Measurements from ENCODE around the gene KIR2DL3. TPM values are rescaled to one million over a fixed set of nuclear protein-coding genes. Genes with fewer than 3 reads are reported as not detected.
A peak's percentile ranks its signal among the peaks of the same experiment; 100 is the strongest.
"Not testable (repeated sequence)": the region's sequence is repeated elsewhere in the genome, so short reads cannot be mapped to it uniquely, and the experiment has no call there.

KIR2DL3 gene
- 10 to 100 TPM; 40.7 to 57.3 (median 54.1) TPM for total RNA-seq
- 8.8 TPM for total RNA-seq (2013)

DNA sequence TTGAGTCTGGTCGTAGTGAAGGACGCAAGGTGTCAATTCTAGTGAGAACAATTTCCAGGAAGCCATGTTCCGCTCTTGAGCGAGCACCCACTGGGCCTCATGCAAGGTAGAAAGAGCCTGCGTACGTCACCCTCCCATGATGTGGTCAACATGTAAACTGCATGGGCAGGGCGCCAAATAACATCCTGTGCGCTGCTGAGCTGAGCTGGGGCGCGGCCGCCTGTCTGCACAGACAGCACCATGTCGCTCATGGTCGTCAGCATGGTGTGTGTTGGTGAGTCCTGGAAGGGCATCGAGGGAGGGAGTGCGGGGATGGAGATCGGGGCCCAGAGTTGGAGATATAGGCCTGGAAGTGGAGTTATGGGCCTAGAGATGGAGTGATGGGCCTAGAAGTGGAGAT is at the start of gene KIR2DL3:
KIR2DL3 (plus strand) TSS at position 208 of the 400 bp plus-strand sequence; CDS start at position 241, 33 bp downstream.
- H3K4me1 ChIP-seq (ENCODE audit: control insufficient read depth, insufficient read depth, low read length), result peaks cover 29% of the 10 kb centered on the region

DNA sequence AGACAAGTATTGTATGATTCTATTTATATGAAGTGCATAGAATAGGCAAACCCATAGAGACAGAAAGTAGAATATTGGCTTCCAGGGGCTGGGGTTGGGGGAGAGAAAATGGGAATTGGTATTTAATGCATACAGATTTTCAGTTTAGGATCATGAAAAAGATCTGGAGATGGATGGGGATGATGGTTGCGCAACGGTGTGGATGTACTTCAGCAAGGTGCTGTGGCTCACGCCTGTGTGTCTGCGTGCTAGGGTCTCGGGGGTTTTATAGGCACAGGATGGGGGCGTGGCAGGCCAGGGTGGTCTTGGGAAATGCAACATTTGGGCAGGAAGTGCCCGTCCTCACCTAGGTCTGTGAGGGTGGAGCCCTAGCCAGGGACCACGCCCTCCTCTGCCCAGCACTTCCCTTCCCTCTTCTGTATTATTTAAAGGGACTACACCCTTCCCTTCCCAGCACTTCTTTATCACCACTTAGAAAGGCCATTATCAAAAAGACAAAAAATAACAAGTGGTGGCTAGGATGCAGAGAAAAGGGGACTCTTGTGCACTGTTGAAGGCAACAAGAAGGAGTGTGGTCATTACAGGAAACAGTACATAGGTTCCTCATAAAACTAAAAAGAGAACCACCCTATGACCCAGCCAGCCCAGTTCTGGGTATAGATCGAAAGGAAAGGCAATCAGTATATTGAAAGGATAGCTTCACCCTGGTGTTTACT is 46.6 kb upstream of the KIR2DL3 start:
- Mint-ChIP-seq H3K36me3 (no peaks in the 10 kb centered on the region), H3K9me3 (no peaks in the 10 kb centered on the region), H3K4me1 (peaks cover 35 to 39% of the 10 kb centered on the region in 2 donors), H3K27me3 (ENCODE audit: low read depth in 2 of 2) (peaks cover 36 to 38% of the 10 kb centered on the region in 2 donors), H3K4me3 (peak overlapping the region; percentile 32), H3K27ac (no peak overlapping the region)
- Histone ChIP-seq H3K4me3 (ENCODE audit: low read length) (no peak overlapping the region), H3K27ac (ENCODE audit: low read length) (no peak overlapping the region), H3K4me1 (ENCODE audit: control insufficient read depth, insufficient read depth, low read length) (peaks cover 30% of the 10 kb centered on the region), H3K27me3 (ENCODE audit: control insufficient read depth, insufficient read depth, low read length) (peaks cover 6% of the 10 kb centered on the region), H3K36me3 (ENCODE audit: control insufficient read depth, insufficient read depth, low read length) (no peaks in the 10 kb centered on the region), H3K9me3 (ENCODE audit: control insufficient read depth, insufficient read depth, low read length) (no peaks in the 10 kb centered on the region)
- no peak for DNase-seq
- 63% methylated on average over 8 of the region's 9 CpGs for WGBS (ENCODE audit: insufficient coverage)
- no peak for ATAC-seq
- no peak for TF ChIP-seq CTCF (IDR thresholded peaks at IDR 0.05)
- intact Hi-C loops (cut with micrococcal nuclease), result loop anchor here (10.0 kb wide), 4 partner anchors 113 to 213 kb away; partner anchors contain the start of genes KIR2DL4, KIR2DS4 and NCR1

More for the DNA sequence above, at the start of gene KIR2DL3:
- peak in 2 of 3 donors; percentile 24 to 55 for ATAC-seq
- not testable (repeated sequence) for H3K9me3 ChIP-seq (ENCODE audit: control insufficient read depth, insufficient read depth, low read length); H3K36me3 ChIP-seq (ENCODE audit: control insufficient read depth, insufficient read depth, low read length); H3K27me3 ChIP-seq (ENCODE audit: control insufficient read depth, insufficient read depth, low read length); H3K36me3 Mint-ChIP-seq; H3K9me3 Mint-ChIP-seq
- peaks cover 32 to 39% of the 10 kb centered on the region in 2 donors for H3K4me1 Mint-ChIP-seq
- H3K4me3 ChIP-seq (ENCODE audit: low read length), result peak within 1 kb of the TSS; percentile 11
- WGBS (ENCODE audit: insufficient coverage), result 89% methylated on average over 14 of the region's 16 CpGs
- peak within 1 kb of the TSS; percentile 85 for H3K4me3 Mint-ChIP-seq
- intact Hi-C loops (cut with micrococcal nuclease), result loop anchor here (1.0 to 5.0 kb wide), 2 partner anchors 36 to 110 kb away; no protein-coding TSS in a partner anchor
- H3K27me3 Mint-ChIP-seq (ENCODE audit: low read depth in 2 of 2), result peaks cover 4 to 11% of the 10 kb centered on the region in 2 donors
- peak within 1 kb of the TSS; percentile 86 to 87 for H3K27ac Mint-ChIP-seq
- peak within 1 kb of the TSS; percentile 71 for H3K27ac ChIP-seq (ENCODE audit: low read length)
- peak in 1 of 2 donors; percentile 35 for DNase-seq

- H3K4me1 ChIP-seq (ENCODE audit: control insufficient read depth, insufficient read depth, low read length), result peaks cover 34% of the 10 kb centered on the region
- no peaks in the 10 kb centered on the region for H3K9me3 ChIP-seq (ENCODE audit: control insufficient read depth, insufficient read depth, low read length)
- H3K4me3 Mint-ChIP-seq, result no peak overlapping the region
- intact Hi-C loops (cut with micrococcal nuclease), result loop anchor here (10.0 kb wide), 4 partner anchors 113 to 213 kb away; partner anchors contain the start of genes KIR2DL4, KIR2DS4 and NCR1
- no peak for ATAC-seq
- H3K4me1 Mint-ChIP-seq, result peaks cover 35 to 39% of the 10 kb centered on the region in 2 donors
- H3K27ac ChIP-seq (ENCODE audit: low read length), result no peak overlapping the region
- H3K27ac Mint-ChIP-seq, result no peak overlapping the region
- peaks cover 6% of the 10 kb centered on the region for H3K27me3 ChIP-seq (ENCODE audit: control insufficient read depth, insufficient read depth, low read length)
- TF ChIP-seq CTCF (IDR thresholded peaks at IDR 0.05), result no peak
- 78% methylated on average over 4 of the region's 4 CpGs for WGBS (ENCODE audit: insufficient coverage)
- DNase-seq, result no peak
- H3K27me3 Mint-ChIP-seq (ENCODE audit: low read depth in 2 of 2), result peaks cover 32 to 34% of the 10 kb centered on the region in 2 donors
- H3K9me3 Mint-ChIP-seq, result no peaks in the 10 kb centered on the region
- H3K36me3 Mint-ChIP-seq, result no peaks in the 10 kb centered on the region
- H3K36me3 ChIP-seq (ENCODE audit: control insufficient read depth, insufficient read depth, low read length), result no peaks in the 10 kb centered on the region
- H3K4me3 ChIP-seq (ENCODE audit: low read length), result no peak overlapping the region
Measured at GRCh38 chr19:54692298-54692615, 46.1 kb upstream of the KIR2DL3 start.

- TF ChIP-seq CTCF (IDR thresholded peaks at IDR 0.05), result no peak
- H3K9me3 Mint-ChIP-seq, result no peaks in the 10 kb centered on the region
- H3K27ac ChIP-seq (ENCODE audit: low read length), result no peak overlapping the region
- ATAC-seq (peak; percentile 91 to 98 (median 92)), DNase-seq (peak; percentile 19 to 60)
- peak overlapping the region; percentile 63 for H3K4me3 Mint-ChIP-seq
- no peaks in the 10 kb centered on the region for H3K36me3 ChIP-seq (ENCODE audit: control insufficient read depth, insufficient read depth, low read length)
- no peak overlapping the region for H3K4me3 ChIP-seq (ENCODE audit: low read length)
- H3K4me1 ChIP-seq (ENCODE audit: control insufficient read depth, insufficient read depth, low read length), result peaks cover 34% of the 10 kb centered on the region
- H3K36me3 Mint-ChIP-seq, result no peaks in the 10 kb centered on the region
- peak overlapping the region; percentile 27 to 78 for H3K27ac Mint-ChIP-seq
- H3K4me1 Mint-ChIP-seq, result peaks cover 39 to 46% of the 10 kb centered on the region in 2 donors
- intact Hi-C loops (cut with micrococcal nuclease), result loop anchor here (10.0 kb wide), 4 partner anchors 110 to 210 kb away; partner anchors contain the start of genes KIR2DL4, KIR2DS4 and NCR1
- H3K27me3 ChIP-seq (ENCODE audit: control insufficient read depth, insufficient read depth, low read length), result peaks cover 4% of the 10 kb centered on the region
- WGBS (ENCODE audit: insufficient coverage), result 23% methylated on average over 5 of the region's 5 CpGs
- H3K9me3 ChIP-seq (ENCODE audit: control insufficient read depth, insufficient read depth, low read length), result no peaks in the 10 kb centered on the region
- peaks cover 32 to 35% of the 10 kb centered on the region in 2 donors for H3K27me3 Mint-ChIP-seq (ENCODE audit: low read depth in 2 of 2)
Measured at GRCh38 chr19:54694648-54695047, 43.7 kb upstream of the KIR2DL3 start.
